K562 (cell line): ENCODE data around the gene WDR93. TPM values are rescaled to one million over a fixed set of nuclear protein-coding genes. Genes with fewer than 3 reads are reported as not detected.

Experiments used
- CBX2 ChIP-seq: fragments of 200-600 bp; sonication (generic); IDR thresholded peaks from one replicate; pipeline ENCODE4 v1.6.1; 2012; ENCODE audit warnings: mild to moderate bottlenecking, low read length, inconsistent platforms; ENCODE audit not compliant: insufficient read depth, poor library complexity, severe bottlenecking
- CXXC5 ChIP-seq: fragments of 250-450 bp; sonication (Bioruptor Pico); IDR thresholded peaks from 2 replicates; pipeline ENCODE4 v1.8.0; 2022; ENCODE audit warnings: inconsistent platforms, mild to moderate bottlenecking, moderate library complexity
- DACH1 ChIP-seq: fragments of 450-650 bp; IDR thresholded peaks from 2 replicates; pipeline ENCODE4 v1.6.1; 2018; ENCODE audit not compliant: partially characterized antibody
- E2F6 ChIP-seq, 2 experiments: IDR thresholded peaks; 2 replicates each; pipeline ENCODE4 v1.6.1; 2011; ENCODE audit warnings: borderline replicate concordance in 1 of 2, control low read depth in 1 of 2, low read depth in 1 of 2, low read length in 1 of 2, mild to moderate bottlenecking in 1 of 2, mixed read lengths in 1 of 2, moderate library complexity in 1 of 2; ENCODE audit not compliant: insufficient read depth in 1 of 2, insufficient read length in 1 of 2, poor library complexity in 1 of 2, severe bottlenecking in 1 of 2; ENCODE audit errors: extremely low read depth in 1 of 2
- GABPB1 ChIP-seq: sonication (generic); formaldehyde crosslinking; IDR thresholded peaks from 2 replicates; pipeline ENCODE4 v1.8.0; 2022; ENCODE audit warnings: mild to moderate bottlenecking, missing genetic modification reagents
- GTF2F1 ChIP-seq: IDR thresholded peaks from 2 replicates; pipeline ENCODE4 v1.6.1; 2011; ENCODE audit warnings: low read depth, low read length, improper control_type of control experiment
- MYBL2 ChIP-seq, 2 experiments: fragments of 450-650 bp in 1 of 2; sonication (generic) in 1 of 2; formaldehyde crosslinking in 1 of 2; IDR thresholded peaks; 2 replicates each; pipeline versions ENCODE4 v1.6.1 to v1.8.1; 2017 to 2022; ENCODE audit warnings: borderline replicate concordance in 1 of 2, inconsistent platforms in 1 of 2, low read depth in 1 of 2, mild to moderate bottlenecking in 1 of 2, missing genetic modification reagents in 1 of 2, moderate library complexity in 1 of 2
- PRDM10 ChIP-seq: fragments of 450-650 bp; IDR thresholded peaks from 2 replicates; pipeline ENCODE4 v1.6.1; 2018; ENCODE audit not compliant: partially characterized antibody
- SIN3A ChIP-seq, 2 experiments: fragments of 150-350 bp in 1 of 2; IDR thresholded peaks; 2 replicates each; pipeline ENCODE4 v1.6.1; 2011 to 2016; ENCODE audit warnings: borderline replicate concordance in 2 of 2, low read depth in 2 of 2, low read length in 2 of 2, mild to moderate bottlenecking in 2 of 2, moderate library complexity in 2 of 2; ENCODE audit not compliant: control insufficient read depth in 1 of 2
- STAG1 ChIP-seq: sonication (generic); formaldehyde crosslinking; IDR thresholded peaks from 2 replicates; pipeline ENCODE4 v1.5.0; 2020; ENCODE audit warnings: missing genetic modification reagents, borderline replicate concordance
- ZNF197 ChIP-seq: fragments of 200-800 bp; sonication (Bioruptor generic); IDR thresholded peaks from 2 replicates; pipeline ENCODE4 v1.6.1; 2016; ENCODE audit warnings: low read depth, missing genetic modification characterization, missing compliant biosample characterization
- ZNF212 ChIP-seq: fragments of 450-650 bp; formaldehyde crosslinking; IDR thresholded peaks from 2 replicates; pipeline ENCODE4 v1.4.0; 2020; ENCODE audit warnings: mild to moderate bottlenecking
- ZNF282 ChIP-seq: sonication (generic); formaldehyde crosslinking; IDR thresholded peaks from 2 replicates; pipeline ENCODE4 v1.8.1; 2023; ENCODE audit warnings: missing genetic modification reagents
- ZNF384 ChIP-seq: IDR thresholded peaks from 2 replicates; pipeline ENCODE4 v1.6.1; 2012; ENCODE audit warnings: low read depth, low read length, improper control_type of control experiment
- ZNF589 ChIP-seq: fragments of 200-800 bp; sonication (Bioruptor generic); IDR thresholded peaks from 2 replicates; pipeline ENCODE4 v1.6.1; 2016; ENCODE audit warnings: low read depth, missing genetic modification characterization, missing compliant biosample characterization
- ZNF717 ChIP-seq: fragments of 250-450 bp; sonication (Bioruptor Pico); IDR thresholded peaks from 2 replicates; pipeline ENCODE4 v1.5.0; 2021
- polyA plus RNA-seq, 8 experiments: library from polyadenylated mRNA; depleted of rRNA in 4 of 8; stranded (reverse) in 5 of 8; unstranded in 3 of 8; fragments of >200 nt; fragmentation: Nextera tagmentation in 2 of 8; fragmentation: Illumina TruSeq in 1 of 8; extraction: Ambion mirVana in 2 of 8; extraction: Trizol in 1 of 8; gene quantifications; 2 replicates each; pipeline versions ENCODE4 v1.2.1 to v1.2.3, GENCODE V29; 2011 to 2014; ENCODE audit warnings: inconsistent platforms in 1 of 8, missing spikeins in 1 of 8
- total RNA-seq, 7 experiments: library from RNA; depleted of rRNA in 6 of 7; stranded (reverse); fragments of >200 nt in 6 of 7; fragmentation: Illumina TruSeq in 2 of 7; extraction: Trizol in 2 of 7; gene quantifications; 2 replicates each; pipeline versions ENCODE4 v1.2.1 to v1.2.3, GENCODE V29; 2011 to 2021; ENCODE audit warnings: low replicate concordance in 1 of 7
- TF ChIP-seq, protein P1 (sequence below): fragments of 250-450 bp; sonication (Bioruptor Pico); IDR thresholded peaks from 2 replicates; pipeline ENCODE4 v1.4.0; 2020; ENCODE audit warnings: mild to moderate bottlenecking
- TF ChIP-seq, protein P2 (sequence below): fragments of 450-650 bp; formaldehyde crosslinking; IDR thresholded peaks from 2 replicates; pipeline ENCODE4 v1.4.0; 2022; ENCODE audit warnings: mild to moderate bottlenecking, moderate library complexity
- TF ChIP-seq, protein P3 (sequence below): fragments of 450-650 bp; IDR thresholded peaks from 2 replicates; pipeline ENCODE4 v1.6.1; 2014; ENCODE audit warnings: low read depth, mild to moderate bottlenecking, moderate library complexity, borderline replicate concordance

Gene WDR93
- total and polyA plus RNA-seq, 9 of the 15 experiments (the other 6 are each of a cell fraction or from before 2014, with no cell fraction given), result not detected

GRCh38 chr15:89693696-89694095 is 3.1 kb downstream of the WDR93 start (continued):
- TF ChIP-seq PRDM10, result no peak
- no peak for TF ChIP-seq ZNF589
- TF ChIP-seq, protein P1, sequence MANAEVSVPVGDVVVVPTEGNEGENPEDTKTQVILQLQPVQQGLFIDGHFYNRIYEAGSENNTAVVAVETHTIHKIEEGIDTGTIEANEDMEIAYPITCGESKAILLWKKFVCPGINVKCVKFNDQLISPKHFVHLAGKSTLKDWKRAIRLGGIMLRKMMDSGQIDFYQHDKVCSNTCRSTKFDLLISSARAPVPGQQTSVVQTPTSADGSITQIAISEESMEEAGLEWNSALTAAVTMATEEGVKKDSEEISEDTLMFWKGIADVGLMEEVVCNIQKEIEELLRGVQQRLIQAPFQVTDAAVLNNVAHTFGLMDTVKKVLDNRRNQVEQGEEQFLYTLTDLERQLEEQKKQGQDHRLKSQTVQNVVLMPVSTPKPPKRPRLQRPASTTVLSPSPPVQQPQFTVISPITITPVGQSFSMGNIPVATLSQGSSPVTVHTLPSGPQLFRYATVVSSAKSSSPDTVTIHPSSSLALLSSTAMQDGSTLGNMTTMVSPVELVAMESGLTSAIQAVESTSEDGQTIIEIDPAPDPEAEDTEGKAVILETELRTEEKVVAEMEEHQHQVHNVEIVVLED (CRISPR knock-in tag), result no peak
- TF ChIP-seq GABPB1 (CRISPR knock-in tag), result no peak
- no peak for TF ChIP-seq ZNF384
- TF ChIP-seq, protein P2, sequence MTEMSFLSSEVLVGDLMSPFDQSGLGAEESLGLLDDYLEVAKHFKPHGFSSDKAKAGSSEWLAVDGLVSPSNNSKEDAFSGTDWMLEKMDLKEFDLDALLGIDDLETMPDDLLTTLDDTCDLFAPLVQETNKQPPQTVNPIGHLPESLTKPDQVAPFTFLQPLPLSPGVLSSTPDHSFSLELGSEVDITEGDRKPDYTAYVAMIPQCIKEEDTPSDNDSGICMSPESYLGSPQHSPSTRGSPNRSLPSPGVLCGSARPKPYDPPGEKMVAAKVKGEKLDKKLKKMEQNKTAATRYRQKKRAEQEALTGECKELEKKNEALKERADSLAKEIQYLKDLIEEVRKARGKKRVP (CRISPR knock-in tag), result no peak
- TF ChIP-seq ZNF282 (CRISPR knock-in tag), result no peak
- TF ChIP-seq E2F6 (IDR thresholded peaks at IDR 0.05; ENCODE audit: borderline replicate concordance in 1 of 2, extremely low read depth in 1 of 2, insufficient read depth in 1 of 2, insufficient read length in 1 of 2, low read depth in 1 of 2, low read length in 1 of 2, poor library complexity in 1 of 2, severe bottlenecking in 1 of 2), result no peak
- TF ChIP-seq CBX2, result no peak
- TF ChIP-seq CXXC5 (CRISPR knock-in tag), result no peak
- no peak for TF ChIP-seq STAG1
- no peak for TF ChIP-seq GTF2F1
- no peak for TF ChIP-seq ZNF717 (CRISPR knock-in tag)
- TF ChIP-seq MYBL2 (IDR thresholded peaks at IDR 0.05; ENCODE audit: low read depth), result no peak
- no peak for TF ChIP-seq MYBL2 (CRISPR knock-in tag; IDR thresholded peaks at IDR 0.05; ENCODE audit: borderline replicate concordance)
- TF ChIP-seq ZNF197 (CRISPR knock-in tag), result no peak
- TF ChIP-seq DACH1, result no peak
- TF ChIP-seq ZNF212 (CRISPR knock-in tag), result no peak
- TF ChIP-seq, protein P3, sequence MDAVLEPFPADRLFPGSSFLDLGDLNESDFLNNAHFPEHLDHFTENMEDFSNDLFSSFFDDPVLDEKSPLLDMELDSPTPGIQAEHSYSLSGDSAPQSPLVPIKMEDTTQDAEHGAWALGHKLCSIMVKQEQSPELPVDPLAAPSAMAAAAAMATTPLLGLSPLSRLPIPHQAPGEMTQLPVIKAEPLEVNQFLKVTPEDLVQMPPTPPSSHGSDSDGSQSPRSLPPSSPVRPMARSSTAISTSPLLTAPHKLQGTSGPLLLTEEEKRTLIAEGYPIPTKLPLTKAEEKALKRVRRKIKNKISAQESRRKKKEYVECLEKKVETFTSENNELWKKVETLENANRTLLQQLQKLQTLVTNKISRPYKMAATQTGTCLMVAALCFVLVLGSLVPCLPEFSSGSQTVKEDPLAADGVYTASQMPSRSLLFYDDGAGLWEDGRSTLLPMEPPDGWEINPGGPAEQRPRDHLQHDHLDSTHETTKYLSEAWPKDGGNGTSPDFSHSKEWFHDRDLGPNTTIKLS, result no peak
- no peak for TF ChIP-seq SIN3A (IDR thresholded peaks at IDR 0.05; ENCODE audit: borderline replicate concordance in 2 of 2, control insufficient read depth in 1 of 2, low read depth in 2 of 2, low read length in 2 of 2)
